Islet precursor cell (in vitro differentiated cells): ENCODE results near the gene NUP37.

Experiments
- DNase-seq: peaks from one replicate; pipeline ENCODE4 v3.0.0-alpha.2; 2018

The NUP37 gene

DNA sequence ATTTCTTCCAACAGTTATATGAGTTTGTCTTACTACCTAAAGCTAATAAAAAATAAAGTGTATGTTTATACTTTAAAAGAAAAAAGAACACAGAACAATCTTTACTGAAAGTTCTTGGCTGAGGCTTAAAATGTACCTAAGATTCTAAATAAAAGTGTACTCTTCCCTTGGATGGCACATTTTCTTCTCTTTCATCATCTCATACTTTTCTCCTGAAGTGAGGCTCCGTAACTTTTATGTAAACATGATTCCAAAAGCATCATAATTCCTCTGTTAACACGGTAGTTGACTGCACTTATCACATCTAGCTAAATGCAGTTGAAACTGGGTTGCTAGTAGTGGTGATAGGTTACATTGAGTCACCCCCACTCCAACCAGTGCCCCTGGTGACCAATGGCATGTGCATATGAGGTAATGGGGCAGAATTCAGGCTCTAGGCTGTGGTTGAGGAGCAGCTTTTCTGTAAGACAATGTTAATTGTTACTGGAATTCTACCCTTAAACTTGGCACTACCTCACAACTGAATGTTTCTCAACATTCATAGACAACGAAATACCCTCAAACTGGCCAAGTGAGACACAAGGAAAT lies 96.5 kb downstream of the NUP37 start:
- DNase-seq = no peak
